SK-N-SH treated with all-trans-retinoic acid at 6 μM for 48 hours (cell line): ENCODE data around the gene PDE7B.

Experiments used
- ARNTL ChIP-seq: fragments of 450-650 bp; formaldehyde crosslinking; IDR thresholded peaks from 2 replicates; pipeline ENCODE4 v1.5.0; 2020; ENCODE audit warnings: low read depth, mild to moderate bottlenecking, moderate library complexity, borderline replicate concordance
- CREB5 ChIP-seq: fragments of 250-450 bp; sonication (Bioruptor Pico); IDR thresholded peaks from 2 replicates; pipeline ENCODE4 v1.5.1; 2020; ENCODE audit warnings: low read depth, mild to moderate bottlenecking, moderate library complexity
- ESRRG ChIP-seq: fragments of 250-450 bp; sonication (Bioruptor Pico); IDR thresholded peaks from 2 replicates; pipeline ENCODE4 v1.6.1; 2021; ENCODE audit warnings: mild to moderate bottlenecking
- ISL1 ChIP-seq: fragments of 250-450 bp; sonication (Bioruptor Pico); IDR thresholded peaks from 2 replicates; pipeline ENCODE4 v2.1.2; 2022; ENCODE audit warnings: mild to moderate bottlenecking, moderate library complexity
- PATZ1 ChIP-seq: fragments of 250-450 bp; sonication (Bioruptor Pico); IDR thresholded peaks from 2 replicates; pipeline ENCODE4 v1.8.0; 2020; ENCODE audit warnings: mild to moderate bottlenecking, moderate library complexity, borderline replicate concordance
- PPARA ChIP-seq: fragments of 250-450 bp; sonication (Bioruptor Pico); IDR thresholded peaks from 2 replicates; pipeline ENCODE4 v1.5.0; 2020; ENCODE audit warnings: mild to moderate bottlenecking, borderline replicate concordance
- SNAI2 ChIP-seq: fragments of 250-450 bp; sonication (Bioruptor Pico); IDR thresholded peaks from 2 replicates; pipeline ENCODE4 v1.5.0; 2020; ENCODE audit warnings: mild to moderate bottlenecking, moderate library complexity
- TCF4 ChIP-seq: fragments of 250-450 bp; sonication (Bioruptor Pico); IDR thresholded peaks from 2 replicates; pipeline ENCODE4 v1.8.0; 2021; ENCODE audit warnings: mild to moderate bottlenecking, moderate library complexity, borderline replicate concordance
- TOX ChIP-seq: fragments of 250-450 bp; sonication (Bioruptor Pico); IDR thresholded peaks from 2 replicates; pipeline ENCODE4 v1.8.0; 2021; ENCODE audit warnings: mild to moderate bottlenecking, moderate library complexity, borderline replicate concordance
- ZNF8 ChIP-seq: fragments of 450-650 bp; formaldehyde crosslinking; IDR thresholded peaks from 2 replicates; pipeline ENCODE4 v1.5.0; 2020; ENCODE audit warnings: mild to moderate bottlenecking, moderate library complexity

- TF ChIP-seq ESRRG (CRISPR knock-in tag) = no peak
- TF ChIP-seq PPARA (CRISPR knock-in tag) = no peak
- TF ChIP-seq CREB5 (CRISPR knock-in tag) = no peak
- no peak for TF ChIP-seq PATZ1 (CRISPR knock-in tag)
- 0 out of 2 replicates have a peak, but pooled peaks have one; percentile 20 for TF ChIP-seq ISL1 (CRISPR knock-in tag)
- TF ChIP-seq TOX (CRISPR knock-in tag) = no peak
- TF ChIP-seq ZNF8 = no peak
- no peak for TF ChIP-seq SNAI2 (CRISPR knock-in tag)
- TF ChIP-seq TCF4 (CRISPR knock-in tag) = no peak
- no peak for TF ChIP-seq ARNTL
Measured at GRCh38 chr6:135851442-135852271, at the start of gene PDE7B.
